Measurements from ENCODE around the gene SMPD3. TPM values are rescaled to one million over a fixed set of nuclear protein-coding genes. Genes with fewer than 3 reads are reported as not detected.

Gene SMPD3
- polyA plus RNA-seq, 2 of the 4 experiments (the other 2 are of a cell fraction) = 0.04 to 0.13 TPM

GRCh38 chr16:68357923-68358322 is 90.4 kb downstream of the SMPD3 start:
- no peak overlapping the region for H3K4me2 ChIP-seq
- FAIRE-seq = no peak
- ChIA-PET POLR2A (no interaction called here), CTCF (interaction anchor here (0.5 to 1.1 kb wide), 3 partner anchors 29 to 1643 kb away, joined by 3 read pairs; no protein-coding TSS in a partner anchor)
- no peaks in the 10 kb centered on the region for H3K9me3 ChIP-seq
- H3K4me1 ChIP-seq = no peaks in the 10 kb centered on the region
- no peak overlapping the region for H3K4me3 ChIP-seq
- no peak for DNase-seq (ENCODE audit: low read depth in 1 of 2, low spot score in 1 of 2)
- TF ChIP-seq BHLHE40 (IDR thresholded peaks at IDR 0.05; ENCODE audit: low read depth, low read length) = no peak
- no peak for TF ChIP-seq JUN (IDR thresholded peaks at IDR 0.05)
- TF ChIP-seq PBX3 (IDR thresholded peaks at IDR 0.05) = no peak
- no peak for TF ChIP-seq FOSL2 (IDR thresholded peaks at IDR 0.05)
- no peak for TF ChIP-seq FOSL2 (CRISPR knock-in tag; IDR thresholded peaks at IDR 0.05)
- TF ChIP-seq PHF8 (IDR thresholded peaks at IDR 0.05; ENCODE audit: borderline replicate concordance, low read depth) = no peak
- TF ChIP-seq RARB (CRISPR knock-in tag; IDR thresholded peaks at IDR 0.05) = no peak
- TF ChIP-seq MAFK (IDR thresholded peaks at IDR 0.05; ENCODE audit: partially characterized antibody) = no peak
- no peak for TF ChIP-seq CHD4 (IDR thresholded peaks at IDR 0.05; ENCODE audit: borderline replicate concordance)
- no peak for TF ChIP-seq MAZ (IDR thresholded peaks at IDR 0.05; ENCODE audit: borderline replicate concordance, low read depth, low read length)
- TF ChIP-seq MAX (IDR thresholded peaks at IDR 0.05) = no peak
- no peak for TF ChIP-seq RNF2 (IDR thresholded peaks at IDR 0.05; ENCODE audit: borderline replicate concordance, low read depth)
- no peak for TF ChIP-seq ZSCAN20 (CRISPR knock-in tag; IDR thresholded peaks at IDR 0.05)
- TF ChIP-seq POLR2AphosphoS2 (conservative IDR thresholded peaks at IDR 0.05; ENCODE audit: low read length) = no peak
- no peak for TF ChIP-seq HES2 (IDR thresholded peaks at IDR 0.05)
- 87% methylated on average over 8 of the region's 11 CpGs for WGBS (ENCODE audit: missing lambda C conversion rate)
- ATAC-seq = no peak
- H3K27ac ChIP-seq = no peak overlapping the region

- Histone ChIP-seq H3K4me3 (no peak overlapping the region), H3K4me2 (no peak overlapping the region), H3K9me3 (no peaks in the 10 kb centered on the region), H3K4me1 (no peaks in the 10 kb centered on the region), H3K27ac (no peak overlapping the region)
- FAIRE-seq (no peak), ATAC-seq (no peak), DNase-seq (ENCODE audit: low read depth in 1 of 2, low spot score in 1 of 2) (no peak)
- TF ChIP-seq CBX8 (IDR thresholded peaks at IDR 0.05) (no peak), NR3C1 (IDR thresholded peaks at IDR 0.05) (no peak), ZSCAN20 (CRISPR knock-in tag; IDR thresholded peaks at IDR 0.05) (no peak), CEBPB (IDR thresholded peaks at IDR 0.05) (no peak), RCOR1 (IDR thresholded peaks at IDR 0.05; ENCODE audit: low read depth, low read length) (no peak), ESRRA (IDR thresholded peaks at IDR 0.05; ENCODE audit: borderline replicate concordance, low read length) (no peak)
- CTCF ChIA-PET = interaction anchor here (0.5 to 1.0 kb wide), 2 partner anchors 170 to 1643 kb away, joined by 3 read pairs; no protein-coding TSS in a partner anchor
- WGBS (ENCODE audit: missing lambda C conversion rate) = 94% methylated on average over 9 of the region's 9 CpGs
- POLR2A ChIA-PET = no interaction called here
These were observed 90.8 kb downstream of the SMPD3 start for GRCh38 chr16:68357521-68357922.

GRCh38 chr16:68356919-68357286 is 91.4 kb downstream of the SMPD3 start:
- H3K27ac ChIP-seq = no peak overlapping the region
- no peaks in the 10 kb centered on the region for H3K9me3 ChIP-seq
- no peak overlapping the region for H3K4me3 ChIP-seq
- TF ChIP-seq ZC3H11A (IDR thresholded peaks at IDR 0.05) = no peak
- TF ChIP-seq RAD21 (conservative IDR thresholded peaks at IDR 0.05 in 1 of 2, IDR thresholded peaks at IDR 0.05 in 1 of 2) = no peak
- TF ChIP-seq, protein P1, sequence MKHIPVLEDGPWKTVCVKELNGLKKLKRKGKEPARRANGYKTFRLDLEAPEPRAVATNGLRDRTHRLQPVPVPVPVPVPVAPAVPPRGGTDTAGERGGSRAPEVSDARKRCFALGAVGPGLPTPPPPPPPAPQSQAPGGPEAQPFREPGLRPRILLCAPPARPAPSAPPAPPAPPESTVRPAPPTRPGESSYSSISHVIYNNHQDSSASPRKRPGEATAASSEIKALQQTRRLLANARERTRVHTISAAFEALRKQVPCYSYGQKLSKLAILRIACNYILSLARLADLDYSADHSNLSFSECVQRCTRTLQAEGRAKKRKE (CRISPR knock-in tag; IDR thresholded peaks at IDR 0.05; ENCODE audit: low read depth) = no peak
- TF ChIP-seq EHMT2 (IDR thresholded peaks at IDR 0.05; ENCODE audit: low read depth) = no peak
- TF ChIP-seq BHLHE40 (IDR thresholded peaks at IDR 0.05; ENCODE audit: low read depth, low read length) = no peak
- no peak for TF ChIP-seq ESRRA (IDR thresholded peaks at IDR 0.05; ENCODE audit: borderline replicate concordance, low read length)
- no peak for TF ChIP-seq NR3C1 (IDR thresholded peaks at IDR 0.05)
- no peak for TF ChIP-seq TFCP2L1 (CRISPR knock-in tag; IDR thresholded peaks at IDR 0.05)
- TF ChIP-seq RNF2 (IDR thresholded peaks at IDR 0.05; ENCODE audit: borderline replicate concordance, low read depth) = no peak
- TF ChIP-seq FOSB (CRISPR knock-in tag; IDR thresholded peaks at IDR 0.05) = no peak
- no peak for TF ChIP-seq RARB (CRISPR knock-in tag; IDR thresholded peaks at IDR 0.05)
- TF ChIP-seq KDM5A (IDR thresholded peaks at IDR 0.05) = no peak
- no peak for TF ChIP-seq MAFK (IDR thresholded peaks at IDR 0.05; ENCODE audit: partially characterized antibody)
- TF ChIP-seq JUNB (IDR thresholded peaks at IDR 0.05) = no peak
- TF ChIP-seq CBX2 (IDR thresholded peaks at IDR 0.05; ENCODE audit: borderline replicate concordance, low read depth) = no peak
- POLR2A ChIA-PET = no interaction called here
- ATAC-seq = no peak
- 96% methylated on average over 5 of the region's 5 CpGs for WGBS (ENCODE audit: missing lambda C conversion rate)
- CTCF ChIA-PET = interaction anchor here (1.9 kb wide), 1 partner anchor 11 kb away, joined by 6 read pairs; no protein-coding TSS in a partner anchor
- no peak for DNase-seq (ENCODE audit: low read depth in 1 of 2, low spot score in 1 of 2)
- no peaks in the 10 kb centered on the region for H3K4me1 ChIP-seq
- no peak for FAIRE-seq
- H3K4me2 ChIP-seq = no peak overlapping the region
